NCI-H128 (cell line): Measurements from ENCODE around the gene ZNF783.
"Not testable (repeated sequence)": the region's sequence is repeated elsewhere in the genome, so short reads cannot be mapped to it uniquely, and the experiment has no call there.

Experiments used
- DNase-seq: peaks from one replicate; lab custom pipeline; 2025; ENCODE audit not compliant: unreplicated experiment; lab: John Stamatoyannopoulos, UW

The ZNF783 gene

DNA sequence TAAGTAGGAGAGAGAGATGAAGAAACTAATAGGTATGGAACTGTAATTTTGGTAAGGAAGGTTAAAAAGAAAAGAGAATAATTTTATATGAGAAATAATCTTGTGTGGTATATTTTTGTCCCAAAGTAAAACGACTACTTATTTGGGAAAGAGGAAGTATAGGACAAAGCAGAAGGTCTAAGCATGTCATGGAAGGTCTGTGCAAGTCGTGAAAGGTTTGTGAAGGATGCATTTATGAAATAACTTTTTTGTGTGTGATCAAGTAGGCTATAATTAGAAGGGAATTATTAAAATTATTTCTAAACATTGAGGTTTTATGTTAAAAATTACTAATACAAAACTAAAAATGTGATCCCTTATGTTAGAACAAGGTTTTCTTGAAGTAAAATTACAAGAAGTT lies 63.3 kb downstream of the ZNF783 start:
- no peak for DNase-seq

DNA sequence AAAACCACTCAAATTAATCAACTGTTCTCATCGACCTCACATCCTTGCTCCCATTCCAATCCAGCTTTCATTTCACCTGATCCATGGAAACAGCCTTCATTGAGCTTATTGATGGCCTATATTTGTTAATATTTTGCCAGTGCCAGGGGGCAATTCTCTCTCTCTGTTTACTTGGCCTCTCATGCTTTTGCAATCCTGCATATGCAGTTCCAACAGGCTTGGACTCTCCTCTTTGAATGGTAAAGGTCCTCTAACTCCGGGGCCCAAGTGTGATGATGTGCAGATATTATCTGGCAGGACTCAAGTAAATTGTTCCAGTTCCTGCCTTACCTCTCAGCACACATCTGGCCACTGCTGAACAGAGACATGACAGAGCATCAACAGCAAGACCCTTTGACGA lies 67.3 kb downstream of the ZNF783 start:
- no peak for DNase-seq

DNA sequence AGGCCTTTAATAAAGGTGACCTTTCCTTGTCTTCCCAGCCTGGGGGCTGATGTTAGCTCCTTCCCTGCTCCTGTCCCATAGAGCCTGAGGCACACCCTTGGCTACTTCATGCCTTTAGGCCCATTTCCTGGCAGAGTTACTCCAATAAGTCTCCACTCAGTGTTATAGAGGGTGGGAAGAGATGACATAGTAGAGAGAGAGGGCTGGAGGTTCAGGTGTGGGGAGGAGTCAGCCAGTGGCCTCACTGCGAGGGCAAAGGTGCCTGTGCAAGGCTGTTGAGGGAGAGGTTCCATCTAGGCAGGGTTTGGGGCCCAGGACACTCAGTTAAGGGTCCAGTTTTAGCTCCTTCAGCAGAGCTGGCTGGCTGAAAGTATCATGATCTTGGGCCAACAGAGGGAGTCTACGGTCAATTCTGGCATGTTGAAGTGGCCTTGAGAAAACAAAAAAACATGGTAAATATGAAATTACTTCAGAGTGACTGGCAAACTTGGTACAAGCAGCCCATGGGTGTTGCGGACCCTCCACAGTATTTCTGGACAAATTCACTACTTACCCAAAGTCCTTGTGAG lies 67.9 kb downstream of the ZNF783 start:
- DNase-seq, result no peak

- no peak for DNase-seq
Observed at GRCh38 chr7:149330914-149331567, 69.0 kb downstream of the ZNF783 start.

DNA sequence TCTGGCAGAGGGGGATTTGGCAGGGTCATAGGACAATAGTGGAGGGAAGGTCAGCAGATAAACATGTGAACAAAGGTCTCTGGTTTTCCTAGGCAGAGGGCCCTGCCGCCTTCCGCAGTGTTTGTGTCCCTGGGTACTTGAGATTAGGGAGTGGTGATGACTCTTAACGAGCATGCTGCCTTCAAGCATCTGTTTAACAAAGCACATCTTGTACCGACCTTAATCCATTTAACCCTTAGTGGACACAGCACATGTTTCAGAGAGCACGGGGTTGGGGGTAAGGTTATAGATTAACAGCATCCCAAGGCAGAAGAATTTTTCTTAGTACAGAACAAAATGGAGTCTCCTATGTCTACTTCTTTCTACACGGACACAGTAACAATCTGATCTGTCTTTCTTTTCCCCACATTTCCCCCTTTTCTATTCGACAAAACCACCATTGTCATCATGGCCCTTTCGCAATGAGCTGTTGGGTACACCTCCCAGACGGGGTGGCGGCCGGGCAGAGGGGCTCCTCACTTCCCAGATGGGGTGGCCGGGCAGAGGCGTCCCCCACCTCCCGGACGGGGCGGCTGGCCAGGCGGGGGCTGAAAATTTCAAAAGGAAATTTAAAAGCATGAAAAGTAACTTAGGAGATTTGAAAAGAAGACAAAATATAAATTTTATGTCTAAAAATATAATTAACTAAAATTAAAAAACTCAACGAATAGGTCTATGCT lies 70.8 kb downstream of the ZNF783 start:
- DNase-seq, result not testable (repeated sequence)

DNA sequence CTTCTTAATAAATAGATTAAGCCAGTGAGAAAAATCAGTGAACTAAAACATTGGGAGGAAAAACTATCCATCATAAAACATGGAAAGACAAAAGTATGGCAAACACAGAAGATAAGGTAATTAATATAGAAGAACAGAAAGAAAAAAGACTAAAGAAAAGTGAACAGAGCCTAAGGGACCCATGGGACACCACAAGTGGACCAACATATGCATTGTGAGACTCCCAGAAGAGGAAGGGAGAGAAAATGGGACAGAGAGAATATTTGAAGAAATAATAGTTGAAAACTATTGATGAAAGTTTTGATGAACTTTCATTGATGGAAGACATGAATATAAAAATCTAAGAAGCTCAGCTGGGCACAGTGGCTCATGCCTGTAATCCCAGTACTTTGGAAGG lies 71.3 kb downstream of the ZNF783 start:
- DNase-seq, result no peak

DNA sequence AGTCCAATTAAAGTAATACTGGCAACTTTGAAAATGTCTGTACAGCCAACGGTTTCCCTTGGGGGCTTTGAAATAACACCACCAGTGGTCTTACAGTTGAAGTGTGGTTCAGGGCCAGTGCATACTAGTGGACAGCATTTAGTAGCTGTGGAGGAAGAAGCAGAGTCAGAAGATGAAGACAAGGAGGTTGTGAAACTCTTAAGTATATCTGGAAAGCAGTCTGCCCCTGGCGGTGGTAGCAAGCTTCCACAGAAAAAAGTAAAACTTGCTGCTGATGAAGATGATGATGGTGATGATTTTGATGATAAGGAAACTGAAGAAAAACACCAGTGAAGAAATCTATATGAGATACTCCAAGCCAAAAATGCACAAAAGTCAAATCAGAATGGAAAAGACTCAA lies 72.2 kb downstream of the ZNF783 start:
- no peak for DNase-seq
